ENCODE results near the gene DACT3. TPM values are rescaled to one million over a fixed set of nuclear protein-coding genes. Genes with fewer than 3 reads are reported as not detected.

DACT3 gene
- polyA plus RNA-seq, 4 donors: 23.7 to 62.8 (median 26.9) TPM

- DNase-seq (ENCODE audit: low read depth in 4 of 4, low spot score in 3 of 4): no peak
Observed at GRCh38 chr19:46668662-46669061, 7.7 kb upstream of the DACT3 start.

- DNase-seq (ENCODE audit: low read depth in 4 of 4, low spot score in 3 of 4): no peak
Observed at GRCh38 chr19:46665072-46665471, 4.1 kb upstream of the DACT3 start.

DNA sequence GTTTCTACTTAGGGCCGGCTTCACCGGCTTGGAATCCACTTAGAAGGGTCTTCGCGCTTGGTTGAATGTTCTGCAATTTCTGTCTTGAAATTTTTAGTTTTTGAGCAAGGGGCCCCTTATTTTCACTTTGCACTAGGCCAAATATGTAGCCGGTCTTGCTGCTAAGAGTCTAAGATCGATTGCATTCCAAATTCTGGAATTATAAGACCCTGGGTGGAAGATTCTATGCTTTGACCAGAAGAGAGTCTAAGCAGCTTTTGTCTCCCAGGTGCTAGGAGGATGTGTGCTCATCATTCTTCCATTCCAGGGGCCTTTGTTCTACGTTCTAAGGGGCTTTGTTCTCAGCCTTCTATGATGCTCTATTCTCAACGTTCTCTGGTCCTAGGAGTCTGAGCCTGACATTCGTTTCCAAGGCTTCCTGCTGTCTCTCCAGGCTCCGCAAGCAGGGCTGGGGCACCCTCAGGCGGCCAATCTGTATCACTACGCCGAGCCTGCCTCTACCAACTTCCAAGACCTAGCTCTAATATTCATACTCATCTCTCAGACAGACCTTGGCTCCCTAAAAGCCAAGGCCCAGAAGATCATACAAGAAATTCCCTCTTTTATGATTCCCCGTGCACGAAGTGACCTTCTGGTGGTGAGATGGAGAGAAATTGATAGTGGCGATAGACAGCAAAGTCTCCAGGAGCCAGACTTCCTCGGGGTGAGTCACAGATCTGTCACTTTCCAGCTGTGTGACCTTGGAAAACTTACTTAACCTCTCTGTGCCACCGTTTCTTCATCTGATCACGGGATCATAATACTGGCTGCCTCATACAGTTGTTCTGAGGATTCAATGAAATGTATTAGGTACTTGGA is 982 bp upstream of the DACT3 start:
- peak in 3 of 4 donors; percentile 58 to 62 (median 60) for DNase-seq (ENCODE audit: low read depth in 4 of 4, low spot score in 3 of 4)

DNA sequence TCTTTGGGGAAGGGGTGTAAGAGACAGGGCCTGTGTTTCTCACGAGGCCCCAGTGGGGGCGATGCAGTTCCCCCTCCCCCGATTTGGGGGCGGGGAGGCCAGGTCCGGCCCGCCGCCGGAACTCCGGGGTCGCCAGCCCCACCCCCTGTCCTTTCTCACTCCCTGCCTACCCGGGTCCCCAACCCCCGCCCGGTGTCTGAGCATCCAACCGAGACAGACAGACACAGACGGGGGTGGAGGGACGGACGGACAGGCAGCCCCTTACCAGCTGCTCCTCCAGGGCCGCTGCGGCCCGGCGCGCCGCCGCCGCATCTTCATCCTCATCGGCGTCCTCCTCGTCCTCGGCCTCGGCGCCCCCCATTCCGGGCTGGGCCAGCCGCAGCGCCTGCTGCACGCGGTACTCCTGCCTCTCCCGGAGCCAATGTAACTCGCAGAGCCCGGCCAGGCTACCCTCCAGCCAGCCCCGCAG is 397 bp downstream of the DACT3 start:
- DNase-seq (ENCODE audit: low read depth in 4 of 4, low spot score in 3 of 4): no peak

DNA sequence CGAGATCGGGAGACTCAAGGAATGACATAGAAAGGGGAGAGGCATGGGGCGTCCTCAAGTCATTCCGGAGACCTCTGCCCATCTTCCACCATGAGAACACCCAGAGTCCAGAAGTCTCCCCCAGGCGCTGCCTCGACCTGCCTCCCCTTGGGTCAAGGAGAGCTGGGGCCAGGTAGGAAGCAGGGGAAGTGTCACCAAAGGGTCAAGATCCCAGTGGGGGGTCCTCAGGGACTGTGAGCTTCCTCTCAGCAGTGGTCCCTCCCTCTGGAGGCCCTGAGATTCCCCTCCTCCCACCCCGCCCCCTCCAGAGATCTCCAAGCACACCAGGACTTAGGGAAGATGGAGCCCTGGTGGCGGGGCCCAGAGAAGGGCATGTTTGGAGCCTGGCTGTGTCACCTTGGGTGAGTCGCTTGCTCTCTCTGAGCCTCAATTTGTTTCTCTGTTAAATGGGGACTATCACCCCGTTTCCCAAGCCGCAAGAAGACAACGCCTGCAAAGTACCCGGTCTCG is 919 bp downstream of the DACT3 start:
- DNase-seq (ENCODE audit: low read depth in 4 of 4, low spot score in 3 of 4): peak in 2 of 4 donors; percentile 44 to 59

GRCh38 chr19:46659151-46660007 is 1.6 kb downstream of the DACT3 start:
- peak in 3 of 4 donors; percentile 36 to 63 (median 40) for DNase-seq (ENCODE audit: low read depth in 4 of 4, low spot score in 3 of 4)

- no peak for DNase-seq (ENCODE audit: low read depth in 4 of 4, low spot score in 3 of 4)
Observed at GRCh38 chr19:46656541-46656940, 4.4 kb downstream of the DACT3 start.

- DNase-seq (ENCODE audit: low read depth in 4 of 4, low spot score in 3 of 4): no peak
Observed at GRCh38 chr19:46654621-46655152, 6.3 kb downstream of the DACT3 start.

- no peak for DNase-seq (ENCODE audit: low read depth in 4 of 4, low spot score in 3 of 4)
Observed at GRCh38 chr19:46650445-46650844, 10.5 kb downstream of the DACT3 start.

- no peak for DNase-seq (ENCODE audit: low read depth in 4 of 4, low spot score in 3 of 4)
Observed at GRCh38 chr19:46648961-46649960, 11.7 kb downstream of the DACT3 start.

DNA sequence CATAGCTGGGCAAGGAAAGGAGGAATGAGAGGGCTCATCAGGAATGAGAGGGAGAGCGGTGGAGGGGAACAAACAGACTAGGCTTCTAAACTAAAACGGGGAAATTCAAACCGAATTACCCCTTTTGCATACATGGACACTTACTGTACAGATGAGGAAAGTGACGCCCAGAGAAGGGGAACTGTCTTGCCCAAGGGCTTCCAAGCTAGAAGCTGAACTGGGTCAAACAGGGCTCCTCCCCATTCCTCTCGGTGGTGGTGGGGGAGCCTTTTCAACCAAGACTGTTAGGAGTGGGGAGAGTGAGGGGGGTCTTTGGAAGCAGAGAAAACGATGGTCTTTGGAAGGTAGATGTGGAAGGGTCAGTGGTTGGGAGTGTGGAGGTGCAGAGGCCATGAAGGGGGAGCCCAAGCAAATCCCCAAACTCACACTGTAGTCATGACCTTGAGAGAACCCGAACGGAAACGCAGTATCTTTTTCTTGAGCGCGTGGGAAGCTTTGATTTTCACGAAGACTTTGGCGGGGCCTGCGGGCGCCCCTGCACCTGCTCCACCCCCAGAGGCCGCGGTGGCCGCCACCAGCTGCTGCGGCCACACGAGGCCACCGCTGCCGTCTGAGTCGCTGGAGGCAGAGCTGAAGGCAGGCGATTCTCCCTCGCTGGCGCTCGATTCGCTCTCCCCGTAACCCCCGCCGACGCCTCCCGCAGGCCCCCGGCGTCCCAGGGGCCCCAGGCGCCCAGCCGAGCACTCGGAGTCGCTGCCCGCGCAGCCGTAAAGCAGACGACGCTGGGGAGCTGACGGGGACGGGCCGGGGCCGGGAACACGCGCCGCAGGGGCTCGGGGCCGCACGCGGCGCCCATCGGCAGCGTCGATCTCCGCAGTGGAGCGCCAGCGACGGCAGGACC is 12.7 kb downstream of the DACT3 start:
- DNase-seq (ENCODE audit: low read depth in 4 of 4, low spot score in 3 of 4): no peak

GRCh38 chr19:46646402-46646801 is 14.6 kb downstream of the DACT3 start:
- no peak for DNase-seq (ENCODE audit: low read depth in 4 of 4, low spot score in 3 of 4)

GRCh38 chr19:46644720-46645119 is 16.3 kb downstream of the DACT3 start:
- DNase-seq (ENCODE audit: low read depth in 4 of 4, low spot score in 3 of 4): no peak

- no peak for DNase-seq (ENCODE audit: low read depth in 4 of 4, low spot score in 3 of 4)
Observed at GRCh38 chr19:46640656-46641055, 20.3 kb downstream of the DACT3 start.

GRCh38 chr19:46639358-46640182 is 21.4 kb downstream of the DACT3 start:
- peak in 3 of 4 donors; percentile 74 to 77 (median 76) for DNase-seq (ENCODE audit: low read depth in 4 of 4, low spot score in 3 of 4)

GRCh38 chr19:46637224-46637623 is 23.8 kb downstream of the DACT3 start:
- no peak for DNase-seq (ENCODE audit: low read depth in 4 of 4, low spot score in 3 of 4)

GRCh38 chr19:46635920-46636761 is 24.8 kb downstream of the DACT3 start, which contains the start of gene GNG8:
Gene GNG8, minus strand, starts transcription at chr19:46636202. Its CDS starts 1,520 bp downstream, at chr19:46634682.
- no peak for DNase-seq (ENCODE audit: low read depth in 4 of 4, low spot score in 3 of 4)
